ENCODE measurements around the gene IAPP. TPM values are rescaled to one million over a fixed set of nuclear protein-coding genes. Genes with fewer than 3 reads are reported as not detected.
"Not testable (repeated sequence)": the region's sequence is repeated elsewhere in the genome, so short reads cannot be mapped to it uniquely, and the experiment has no call there.

IAPP gene
- total RNA-seq, 1 experiment from 2014 or later: not detected

DNA sequence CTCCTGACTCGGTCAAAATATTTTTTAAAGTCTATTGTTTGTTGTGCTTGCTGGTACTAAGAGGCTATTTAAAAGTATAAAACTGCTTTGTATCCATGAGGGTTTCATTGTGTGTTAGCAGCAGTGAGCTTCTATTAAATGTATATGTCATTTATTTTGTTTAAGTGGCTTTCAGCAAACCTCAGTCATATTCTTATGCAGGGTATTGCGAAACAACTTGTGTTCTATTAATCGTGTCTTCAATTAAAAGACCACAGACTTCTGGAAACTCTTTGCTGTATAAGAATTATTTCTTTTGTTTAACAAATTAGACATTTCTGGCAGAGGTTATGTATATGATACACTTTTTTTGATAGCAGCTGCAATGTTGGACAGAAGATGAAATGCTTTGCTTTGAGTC, 6.5 kb downstream of the IAPP start:
- DNase-seq (ENCODE audit: low read depth): no peak

DNA sequence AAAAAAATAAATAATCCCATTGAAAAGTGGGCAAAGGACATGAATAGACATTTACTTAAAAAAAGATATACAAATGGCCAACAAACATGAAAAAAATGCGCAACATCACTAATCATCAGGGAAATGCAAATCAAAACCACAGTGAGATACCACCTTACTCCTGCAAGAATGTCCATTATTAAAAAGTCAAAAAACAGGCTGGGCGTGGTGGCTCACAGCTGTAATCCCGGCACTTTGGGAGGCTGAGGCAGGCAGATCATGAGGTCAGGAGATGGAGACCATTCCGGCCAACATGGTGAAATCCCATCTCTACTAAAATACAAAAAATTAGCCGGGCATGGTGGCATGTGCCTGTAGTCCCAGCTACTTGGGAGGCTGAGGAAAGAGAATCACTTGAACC, 8.6 kb downstream of the IAPP start:
- DNase-seq (ENCODE audit: low read depth): not testable (repeated sequence)

DNA sequence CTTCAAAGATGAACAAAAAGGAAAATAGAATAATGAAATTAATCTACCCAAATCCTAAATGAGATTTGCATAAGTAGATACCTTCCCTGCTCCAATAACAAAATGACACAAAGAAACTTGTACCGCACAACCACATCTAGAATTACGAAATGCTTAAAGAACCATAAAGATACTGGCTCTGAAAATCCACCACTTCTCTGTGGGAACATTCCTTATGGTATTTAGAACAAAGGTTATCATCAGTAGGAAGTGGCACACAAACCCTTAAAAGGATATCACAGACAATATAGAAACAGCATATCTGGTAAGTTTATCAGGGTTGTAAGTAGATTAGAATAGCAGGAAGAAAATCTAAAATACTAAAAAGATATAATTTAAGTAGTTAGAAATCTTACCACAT, 11.6 kb downstream of the IAPP start:
- no peak for DNase-seq (ENCODE audit: low read depth)

DNA sequence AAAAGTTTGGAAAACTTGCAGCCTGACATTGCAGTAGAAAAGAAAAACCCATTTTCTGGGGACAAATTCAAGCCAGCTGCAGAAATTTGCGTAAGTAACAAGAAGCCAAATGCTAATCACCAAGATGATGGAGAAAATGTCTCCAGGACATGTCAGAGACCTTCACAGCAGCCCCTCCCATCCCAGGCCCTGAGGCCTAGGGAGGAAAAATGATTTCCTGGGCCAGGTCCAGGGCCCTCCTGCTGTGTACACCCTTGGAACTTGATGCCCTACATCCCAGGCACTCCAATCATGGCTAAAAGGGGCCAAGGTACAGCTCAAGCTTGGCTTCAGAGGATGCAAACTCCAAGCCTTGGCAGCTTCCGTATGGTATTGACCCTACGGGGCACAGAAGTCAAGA, 14.5 kb downstream of the IAPP start:
- no peak for DNase-seq (ENCODE audit: low read depth)

DNA sequence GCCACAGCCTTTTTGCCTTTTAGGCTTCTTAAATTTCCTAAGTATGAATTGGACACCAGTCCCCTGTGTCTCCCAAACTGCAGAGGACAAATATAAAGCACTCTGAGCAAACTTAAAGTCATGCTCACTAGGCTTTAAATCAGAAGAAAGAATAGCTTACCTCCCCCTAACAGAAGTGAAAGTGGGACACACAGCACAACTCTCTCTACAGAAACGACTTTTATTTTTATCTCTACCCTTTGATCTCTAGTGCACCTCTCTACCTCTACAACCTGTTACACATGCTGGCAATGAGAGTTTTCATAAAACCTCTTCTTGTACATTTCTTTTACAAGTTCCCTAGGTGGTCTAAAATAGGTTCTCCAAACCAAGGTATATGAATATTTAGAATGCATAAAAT, 19.7 kb downstream of the IAPP start:
- no peak for DNase-seq (ENCODE audit: low read depth)

DNA sequence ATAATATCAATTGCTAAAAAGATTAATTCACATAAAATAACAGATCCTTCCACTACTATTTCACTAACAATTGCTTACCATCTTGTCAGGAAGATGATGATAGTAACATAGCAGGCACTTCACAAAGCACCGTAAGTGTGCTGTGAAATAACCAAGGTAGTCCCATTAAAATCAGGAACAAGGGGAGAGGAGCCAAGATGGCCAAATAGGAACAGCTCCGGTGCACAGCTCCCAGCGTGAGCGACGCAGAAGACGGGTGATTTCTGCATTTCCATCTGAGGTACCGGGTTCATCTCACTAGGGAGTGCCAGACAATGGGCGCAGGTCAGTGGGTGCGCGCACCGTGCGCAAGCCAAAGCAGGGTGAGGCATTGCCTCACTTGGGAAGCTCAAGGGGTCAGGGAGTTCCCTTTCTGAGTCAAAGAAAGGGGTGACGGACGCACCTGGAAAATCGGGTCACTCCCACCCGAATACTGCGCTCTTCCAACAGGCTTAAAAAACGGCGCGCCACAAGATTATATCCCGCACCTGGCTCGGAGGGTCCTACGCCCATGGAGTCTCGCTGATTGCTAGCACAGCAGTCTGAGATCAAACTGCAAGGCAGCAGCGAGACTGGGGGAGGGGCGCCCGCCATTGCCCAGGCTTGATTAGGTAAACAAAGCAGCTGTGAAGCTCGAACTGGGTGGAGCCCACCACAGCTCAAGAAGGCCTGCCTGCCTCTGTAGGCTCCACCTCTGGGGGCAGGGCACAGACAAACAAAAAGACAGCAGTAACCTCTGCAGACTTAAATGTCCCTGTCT, 22.3 kb downstream of the IAPP start:
- DNase-seq (ENCODE audit: low read depth): not testable (repeated sequence)

DNA sequence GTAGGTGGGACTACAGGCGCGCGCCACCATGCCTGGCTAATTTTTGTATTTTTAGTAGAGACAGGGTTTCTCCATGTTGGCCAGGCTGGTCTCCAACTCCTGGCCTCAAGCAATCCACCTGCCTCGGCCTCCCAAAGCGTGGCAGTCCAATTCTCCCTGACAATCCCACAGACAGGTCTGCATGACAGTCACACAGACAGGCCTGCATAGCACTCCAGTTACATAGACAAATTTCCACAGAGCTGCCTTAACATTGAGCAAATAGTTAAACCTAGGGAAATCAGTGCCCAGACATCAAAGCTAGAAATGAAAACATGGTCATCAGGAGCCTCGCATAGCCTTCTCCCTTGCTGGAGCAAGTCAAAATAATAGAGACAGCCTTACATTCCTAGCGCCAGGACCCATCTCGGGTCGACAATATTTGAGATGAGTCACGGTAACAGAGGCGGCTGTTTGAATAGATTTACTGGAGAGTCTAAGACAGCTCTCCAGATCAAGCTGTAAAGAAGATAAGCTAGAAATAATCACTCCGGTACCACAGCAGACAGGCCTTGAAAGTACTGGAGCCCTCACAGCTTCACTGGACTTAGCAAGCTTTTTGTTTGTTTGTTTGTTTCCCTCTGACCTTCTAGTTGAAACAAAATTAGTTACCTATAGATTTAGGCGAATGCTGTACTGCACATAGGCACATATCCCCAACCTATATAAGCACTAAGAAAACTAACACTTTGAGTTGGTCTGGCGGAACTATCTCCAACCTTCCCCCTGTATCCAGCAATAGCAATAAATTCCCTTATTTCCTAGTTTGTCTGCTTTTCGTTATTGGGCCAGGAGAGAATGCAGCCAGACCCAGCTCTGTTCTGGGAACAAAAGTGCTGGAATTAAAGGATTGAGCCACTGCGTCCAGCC, 40.9 kb downstream of the IAPP start:
- DNase-seq (ENCODE audit: low read depth): no peak

DNA sequence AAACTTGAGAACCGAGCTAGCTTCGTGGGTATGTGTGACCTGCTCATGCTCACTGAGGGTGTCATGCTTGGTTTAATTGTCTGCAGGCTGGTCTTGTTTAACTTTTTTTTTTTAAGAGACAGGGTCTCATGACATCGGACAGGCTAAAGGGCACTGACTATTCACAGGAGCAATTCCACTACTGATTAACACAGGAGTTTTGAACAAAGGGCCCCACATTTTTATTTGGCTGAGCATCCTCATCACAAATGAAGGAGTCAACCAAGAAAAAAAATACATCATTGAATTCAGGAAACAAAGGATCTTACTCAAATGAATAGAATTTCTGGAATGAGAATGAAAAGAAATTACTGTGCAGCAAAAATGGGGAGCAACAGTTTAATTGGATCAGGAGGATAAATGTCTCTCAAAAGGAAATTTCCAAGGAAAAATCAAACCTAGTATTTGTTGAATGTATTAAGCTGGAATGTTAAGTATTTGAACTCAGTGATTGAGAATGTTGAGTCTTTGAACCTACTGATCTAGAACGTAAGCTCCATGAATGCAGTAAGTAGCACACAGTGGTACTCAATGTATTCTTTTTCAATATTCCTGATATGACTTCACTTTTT, 43.9 kb downstream of the IAPP start:
- DNase-seq (ENCODE audit: low read depth): no peak

DNA sequence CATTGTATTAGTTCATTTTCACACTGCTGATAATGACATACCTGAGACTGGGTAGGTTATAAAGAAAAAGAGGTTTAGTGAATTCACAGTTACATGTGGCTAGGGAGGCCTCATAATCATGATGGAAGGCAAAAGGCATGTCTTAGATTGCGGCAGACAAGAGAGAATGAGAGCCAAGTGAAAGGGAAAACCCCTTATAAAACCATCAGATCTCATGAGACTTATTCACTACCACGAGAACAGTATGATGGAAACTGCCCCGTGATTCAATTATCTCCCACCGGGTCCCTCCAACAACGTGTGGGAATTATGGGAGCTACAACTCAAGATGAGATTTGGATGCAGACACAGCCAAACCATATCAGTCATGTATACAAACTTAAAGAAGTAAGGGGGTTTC, 45.7 kb downstream of the IAPP start:
- DNase-seq (ENCODE audit: low read depth): not testable (repeated sequence)

DNA sequence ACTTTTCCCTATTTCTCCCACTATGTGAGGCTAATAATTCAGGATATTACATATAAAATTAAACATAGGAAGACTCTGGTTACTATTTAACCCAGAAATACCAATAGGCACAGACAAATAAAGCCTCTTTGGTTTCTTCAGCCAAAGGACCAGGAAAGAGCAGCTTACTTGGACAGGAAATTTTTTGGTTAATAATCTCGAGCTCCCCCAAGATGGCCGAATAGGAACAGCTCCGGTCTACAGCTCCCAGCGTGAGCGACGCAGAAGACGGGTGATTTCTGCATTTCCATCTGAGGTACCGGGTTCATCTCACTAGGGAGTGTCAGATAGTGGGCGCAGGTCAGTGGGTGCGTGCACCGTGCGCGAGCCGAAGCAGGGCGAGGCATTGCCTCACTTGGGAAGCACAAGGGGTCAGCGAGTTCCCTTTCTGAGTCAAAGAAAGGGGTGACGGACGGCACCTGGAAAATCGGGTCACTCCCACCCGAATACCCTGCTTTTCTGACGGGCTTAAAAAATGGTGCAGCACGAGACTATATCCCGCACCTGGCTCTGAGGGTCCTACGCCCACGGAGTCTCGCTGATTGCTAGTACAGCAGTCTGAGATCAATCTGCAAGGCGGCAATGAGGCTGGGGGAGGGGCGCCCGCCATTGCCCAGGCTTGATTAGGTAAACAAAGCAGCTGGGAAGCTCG, 46.5 kb downstream of the IAPP start:
- DNase-seq (ENCODE audit: low read depth): not testable (repeated sequence)

DNA sequence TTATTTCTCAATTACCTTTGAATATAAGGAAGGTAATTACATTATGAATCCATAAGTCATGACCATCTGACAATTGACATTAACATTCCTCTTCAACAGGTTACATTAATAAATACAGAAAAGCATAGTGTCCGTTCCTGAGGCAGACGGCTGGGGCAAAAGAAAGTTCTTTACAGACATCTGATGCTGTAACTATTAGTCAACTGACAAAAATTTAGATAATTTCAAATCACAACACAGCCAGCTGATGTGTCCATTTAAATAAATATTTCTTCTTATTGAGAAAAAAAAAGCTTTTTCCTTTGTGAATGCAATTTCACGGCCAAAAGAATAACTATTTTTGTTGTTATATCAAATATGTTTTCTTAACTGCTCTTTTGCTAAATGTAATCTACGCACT, 55.5 kb downstream of the IAPP start:
- no peak for DNase-seq (ENCODE audit: low read depth)

Other genes with a start within 250 kb of the IAPP start
- not detected in 2 replicates for gene SLCO1B1, start 241.7 kb upstream of the IAPP start, total RNA-seq (2014; rRNA removed; shearing (Covaris generic))
- not detected in 2 replicates for gene SLCO1A2, start 38.0 kb upstream of the IAPP start, total RNA-seq (2014; rRNA removed; shearing (Covaris generic))
- 20.7 and 21.8 TPM in 2 replicates for gene PYROXD1, start 64.8 kb downstream of the IAPP start, total RNA-seq (2014; rRNA removed; shearing (Covaris generic))
- gene RECQL, start 128.7 kb downstream of the IAPP start, total RNA-seq (2014; rRNA removed; shearing (Covaris generic)): 124 and 125 TPM in 2 replicates
- gene GOLT1B, start 128.9 kb downstream of the IAPP start, total RNA-seq (2014; rRNA removed; shearing (Covaris generic)): 94.6 and 95.2 TPM in 2 replicates
- gene SPX, start 153.4 kb downstream of the IAPP start, total RNA-seq (2014; rRNA removed; shearing (Covaris generic)): 1.1 and 1.4 TPM in 2 replicates
- gene GYS2, start 231.9 kb downstream of the IAPP start, total RNA-seq (2014; rRNA removed; shearing (Covaris generic)): not detected in 2 replicates

All from Daoy (cell line).